ENCODE data around the gene AKAP8L.
"Not testable (repeated sequence)": the region's sequence is repeated elsewhere in the genome, so short reads cannot be mapped to it uniquely, and the experiment has no call there.

AKAP8L gene

GRCh38 chr19:15368051-15368632 is 50.6 kb downstream of the AKAP8L start:
- TF ChIP-seq POLR2A (IDR thresholded peaks at IDR 0.05; ENCODE audit: extremely low read depth, insufficient read length) (no peak), MAX (IDR thresholded peaks at IDR 0.05; ENCODE audit: low read depth, low read length) (no peak), MYC (IDR thresholded peaks at IDR 0.05; ENCODE audit: low read depth, low read length) (no peak), CTCF (IDR thresholded peaks at IDR 0.05; ENCODE audit: low read depth, low read length) (no peak)
- DNase-seq (ENCODE audit: low read depth) = no peak
- H3K4me3 ChIP-seq (ENCODE audit: low read depth, low read length) = no peak overlapping the region

- no peak for DNase-seq (ENCODE audit: low read depth)
- H3K4me3 ChIP-seq (ENCODE audit: low read depth, low read length) = no peak overlapping the region
- TF ChIP-seq MYC (IDR thresholded peaks at IDR 0.05; ENCODE audit: low read depth, low read length) (no peak), CTCF (IDR thresholded peaks at IDR 0.05; ENCODE audit: low read depth, low read length) (no peak), POLR2A (IDR thresholded peaks at IDR 0.05; ENCODE audit: extremely low read depth, insufficient read length) (no peak)
Measured at GRCh38 chr19:15367439-15367838, 51.3 kb downstream of the AKAP8L start.

- no peak for DNase-seq (ENCODE audit: low read depth)
- no peak overlapping the region for H3K4me3 ChIP-seq (ENCODE audit: low read depth, low read length)
- TF ChIP-seq CTCF (IDR thresholded peaks at IDR 0.05; ENCODE audit: low read depth, low read length) (no peak), MYC (IDR thresholded peaks at IDR 0.05; ENCODE audit: low read depth, low read length) (no peak), MAX (IDR thresholded peaks at IDR 0.05; ENCODE audit: low read depth, low read length) (no peak), POLR2A (IDR thresholded peaks at IDR 0.05; ENCODE audit: extremely low read depth, insufficient read length) (no peak)
Measured at GRCh38 chr19:15365264-15365663, 53.5 kb downstream of the AKAP8L start.

GRCh38 chr19:15363791-15364190 is 55.0 kb downstream of the AKAP8L start:
- DNase-seq (ENCODE audit: low read depth); H3K4me3 ChIP-seq (ENCODE audit: low read depth, low read length): not testable (repeated sequence)

GRCh38 chr19:15363048-15363447 is 55.7 kb downstream of the AKAP8L start:
- DNase-seq (ENCODE audit: low read depth); H3K4me3 ChIP-seq (ENCODE audit: low read depth, low read length): not testable (repeated sequence)

GRCh38 chr19:15360015-15360414 is 58.8 kb downstream of the AKAP8L start:
- not testable (repeated sequence) for H3K4me3 ChIP-seq (ENCODE audit: low read depth, low read length); DNase-seq (ENCODE audit: low read depth)

GRCh38 chr19:15358918-15359317 is 59.9 kb downstream of the AKAP8L start:
- no peak overlapping the region for H3K4me3 ChIP-seq (ENCODE audit: low read depth, low read length)
- TF ChIP-seq CTCF (IDR thresholded peaks at IDR 0.05; ENCODE audit: low read depth, low read length) (no peak), POLR2A (IDR thresholded peaks at IDR 0.05; ENCODE audit: extremely low read depth, insufficient read length) (no peak), MAX (IDR thresholded peaks at IDR 0.05; ENCODE audit: low read depth, low read length) (no peak), MYC (IDR thresholded peaks at IDR 0.05; ENCODE audit: low read depth, low read length) (no peak)
- no peak for DNase-seq (ENCODE audit: low read depth)

- no peak for DNase-seq (ENCODE audit: low read depth)
- no peak overlapping the region for H3K4me3 ChIP-seq (ENCODE audit: low read depth, low read length)
- no peak for TF ChIP-seq POLR2A (IDR thresholded peaks at IDR 0.05; ENCODE audit: extremely low read depth, insufficient read length)
Measured at GRCh38 chr19:15357906-15358305, 60.9 kb downstream of the AKAP8L start.

Data from NB4 (cell line).